Smooth muscle cell of the umbilical artery (primary cell): ENCODE results near the gene ABCB11. TPM values are rescaled to one million over a fixed set of nuclear protein-coding genes. Genes with fewer than 3 reads are reported as not detected.

Experiments used
- total RNA-seq: library from RNA; depleted of rRNA; stranded (reverse); fragments of >200 nt; gene quantifications from 2 replicates; pipeline ENCODE4 v1.2.3, GENCODE V29; 2014

The ABCB11 gene
- total RNA-seq, result not detected in 2 replicates

GRCh38 chr2:169031202-169031601, at the start of gene ABCB11:
ABCB11 (minus strand) TSS chr2:169031324; CDS start chr2:169018125, 13,199 bp downstream.

GRCh38 chr2:169069341-169069740, 38.2 kb upstream of the ABCB11 start, which contains the start of gene DHRS9:
DHRS9 (plus strand) TSS chr2:169069563; CDS start chr2:169081582, 12,019 bp downstream.

GRCh38 chr2:168901003-168901402, 130.1 kb downstream of the ABCB11 start, which contains the start of gene G6PC2:
G6PC2 (plus strand) TSS chr2:168901291; CDS start chr2:168901332, 41 bp downstream.

GRCh38 chr2:168890006-168890782, 140.9 kb downstream of the ABCB11 start, which contains the start of gene SPC25:
SPC25 (minus strand) TSS chr2:168890430; CDS start chr2:168889519, 911 bp downstream.

Other genes starting within 250 kb of the ABCB11 start
- not detected in 2 replicates for gene NOSTRIN, start 228.7 kb downstream of the ABCB11 start, total RNA-seq
- gene SPC25, start 140.9 kb downstream of the ABCB11 start, total RNA-seq, result 0.30 and 3.6 TPM in 2 replicates
- gene G6PC2, start 130.0 kb downstream of the ABCB11 start, total RNA-seq, result not detected in 2 replicates
- 0.09 TPM in 1 of 2 replicates, not detected in the other for gene DHRS9, start 38.2 kb upstream of the ABCB11 start, total RNA-seq